MM.1S (cell line): Measurements from ENCODE around the gene USP50.

Source experiments
- CTCF ChIP-seq: fragments of 300-600 bp; sonication (generic); IDR thresholded peaks from 2 replicates; pipeline ENCODE4 v1.5.1; 2016; ENCODE audit warnings: antibody characterized with exemption, low read length, mixed read lengths
- EZH2 ChIP-seq: fragments of 300-600 bp; sonication (generic); optimal IDR thresholded peaks from 2 replicates; pipeline ENCODE3; 2017; ENCODE audit warnings: low read depth, mild to moderate bottlenecking, antibody characterized with exemption, low read length, mixed read lengths

GRCh38 chr15:50458348-50459112 is 87.9 kb downstream of the USP50 start:
- TF ChIP-seq CTCF (no peak), EZH2 (no peak)
